Measurements from ENCODE around the gene KRT8.
A peak's percentile ranks its signal among the peaks of the same experiment; 100 is the strongest.
"Not testable (repeated sequence)": the region's sequence is repeated elsewhere in the genome, so short reads cannot be mapped to it uniquely, and the experiment has no call there.

KRT8 gene

DNA sequence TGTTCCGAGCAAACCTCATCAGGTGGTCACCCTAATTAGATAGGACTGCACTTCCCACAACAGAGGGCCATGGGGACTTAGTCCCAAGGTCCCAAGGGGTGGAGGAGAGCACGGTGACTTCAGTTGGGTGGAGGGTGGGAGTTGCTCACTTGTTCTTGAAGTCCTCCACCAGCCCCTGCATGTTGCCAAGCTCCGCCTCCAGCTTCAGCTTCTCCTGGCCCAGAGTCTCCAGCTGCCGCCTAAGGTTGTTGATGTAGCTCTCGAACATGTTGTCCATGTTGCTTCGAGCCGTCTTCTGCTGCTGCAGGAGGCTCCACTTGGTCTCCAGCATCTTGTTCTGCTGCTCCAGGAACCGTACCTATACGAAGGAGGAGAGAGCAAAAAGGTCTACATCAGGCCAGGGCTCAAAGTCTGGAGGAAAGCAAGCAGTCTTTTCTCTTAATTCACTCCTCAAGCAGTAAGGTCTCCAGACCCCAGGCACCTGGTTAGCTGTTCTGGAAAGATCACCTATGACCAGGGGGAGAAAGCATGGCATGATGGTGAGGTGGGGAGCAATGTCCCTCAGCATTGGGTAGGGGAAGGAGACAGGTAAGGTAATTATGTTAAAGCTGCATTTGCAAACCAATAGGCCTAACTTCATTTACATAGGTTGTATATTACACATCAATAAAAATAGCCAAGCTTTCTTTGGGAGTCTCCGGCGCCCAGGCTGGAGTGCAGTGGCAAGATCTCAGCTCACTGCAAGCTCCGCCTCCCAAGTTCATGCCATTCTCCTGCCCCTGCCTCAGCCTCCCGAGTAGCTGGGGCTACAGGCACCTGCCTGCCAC, 2.9 kb downstream of the KRT8 start:
- DNase-seq (ENCODE audit: low read depth in 3 of 3), result no peak

DNA sequence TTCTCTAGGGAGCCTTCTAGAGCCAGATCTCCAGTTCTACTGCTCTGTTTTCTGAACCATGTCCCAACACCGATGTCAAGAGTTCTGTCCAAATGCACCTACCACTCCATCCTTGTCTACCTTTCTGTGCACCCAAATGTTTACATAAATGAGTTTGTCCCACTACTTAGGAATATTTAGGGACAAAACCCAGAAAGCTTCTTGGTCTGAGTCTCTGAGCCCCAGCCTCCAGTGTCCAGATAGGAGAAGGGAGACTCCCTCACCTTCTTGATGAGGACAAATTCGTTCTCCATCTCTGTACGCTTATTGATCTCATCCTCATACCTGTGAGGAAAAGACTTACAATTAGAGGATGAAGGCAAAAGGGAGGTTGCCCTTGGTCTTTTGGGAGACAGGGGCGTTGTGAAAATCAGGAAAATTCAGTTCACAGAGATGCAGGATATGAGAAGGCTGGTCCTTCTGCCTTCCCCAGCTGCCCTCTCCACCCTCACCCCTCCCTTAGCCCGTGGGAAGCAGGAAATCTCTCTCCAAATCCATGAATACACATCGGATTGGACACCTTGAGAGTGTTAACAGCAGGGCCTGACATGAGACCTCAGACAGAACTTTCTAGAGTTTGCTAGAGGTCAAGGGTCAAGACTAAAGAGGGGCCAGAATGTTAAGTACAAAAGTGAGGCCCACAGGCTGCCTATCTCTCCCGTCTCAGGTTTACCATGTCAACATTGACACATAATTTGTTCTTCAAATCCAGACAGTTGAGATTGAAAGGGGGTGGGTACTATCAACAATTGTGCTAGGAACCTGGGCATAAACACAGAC, 3.8 kb downstream of the KRT8 start:
- no peak for DNase-seq (ENCODE audit: low read depth in 3 of 3)

DNA sequence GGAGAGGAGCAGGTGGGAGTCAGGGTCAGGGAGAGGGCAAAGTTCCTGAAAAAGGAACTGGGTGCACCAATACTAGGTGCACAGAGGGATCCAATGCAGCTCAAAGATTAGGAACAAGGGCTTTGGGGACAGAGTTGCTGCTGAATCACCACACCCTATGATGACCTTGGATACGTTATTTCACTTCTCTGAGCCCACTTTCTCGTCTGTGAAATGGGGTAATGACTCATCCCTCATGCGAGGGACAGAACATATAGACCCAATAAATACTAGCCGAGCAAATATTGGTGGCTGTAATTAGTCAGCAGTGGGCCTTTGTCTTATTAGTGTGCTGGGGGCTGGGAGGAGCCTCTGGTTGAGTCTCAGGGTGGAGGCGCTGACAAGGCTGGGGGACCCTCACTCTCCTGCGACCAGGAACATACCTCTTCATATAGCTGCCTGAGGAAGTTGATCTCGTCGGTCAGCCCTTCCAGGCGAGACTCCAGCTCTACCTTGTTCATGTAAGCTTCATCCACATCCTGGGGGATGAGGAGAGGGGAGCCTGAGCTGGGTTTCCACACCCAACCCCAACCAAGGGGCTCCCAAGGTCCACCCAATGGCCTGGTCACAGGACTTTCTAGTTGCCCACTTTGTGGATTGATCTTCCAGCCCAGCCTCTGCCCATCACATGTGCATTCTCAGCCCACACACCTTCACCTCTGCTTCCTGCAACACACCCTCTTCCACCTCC, 4.5 kb downstream of the KRT8 start:
- no peak for DNase-seq (ENCODE audit: low read depth in 3 of 3)

DNA sequence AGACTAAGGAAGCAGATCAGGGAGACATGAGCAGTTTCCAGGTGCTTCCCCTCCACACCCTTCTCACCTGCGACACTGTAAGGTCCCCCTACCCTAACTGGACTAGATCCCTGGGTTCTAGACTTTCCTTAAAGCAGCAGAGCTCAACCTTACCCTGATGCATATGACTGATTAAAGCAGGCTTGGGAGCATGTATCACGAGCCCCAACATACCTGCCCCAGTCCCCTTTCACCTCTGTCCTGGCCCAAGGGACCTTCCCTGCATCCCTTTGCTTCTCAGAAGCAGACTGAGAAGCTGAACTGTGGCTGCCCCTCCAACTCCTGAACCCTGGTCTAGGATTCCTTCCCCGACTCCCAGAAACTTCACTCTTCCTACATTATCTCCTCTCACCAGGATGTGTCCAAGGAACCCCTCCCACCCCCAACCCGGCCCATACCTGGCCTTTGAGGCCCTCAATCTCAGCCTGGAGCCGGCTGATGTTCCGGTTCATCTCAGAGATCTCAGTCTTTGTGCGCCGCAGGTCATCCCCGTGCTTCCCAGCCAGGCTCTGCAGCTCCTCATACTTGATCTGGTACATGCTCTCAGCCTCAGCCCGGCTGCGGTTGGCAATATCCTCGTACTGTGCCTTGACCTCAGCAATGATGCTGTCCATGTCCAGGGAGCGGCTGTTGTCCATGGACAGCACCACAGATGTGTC, 5.4 kb downstream of the KRT8 start:
- DNase-seq (ENCODE audit: low read depth in 3 of 3), result no peak

DNA sequence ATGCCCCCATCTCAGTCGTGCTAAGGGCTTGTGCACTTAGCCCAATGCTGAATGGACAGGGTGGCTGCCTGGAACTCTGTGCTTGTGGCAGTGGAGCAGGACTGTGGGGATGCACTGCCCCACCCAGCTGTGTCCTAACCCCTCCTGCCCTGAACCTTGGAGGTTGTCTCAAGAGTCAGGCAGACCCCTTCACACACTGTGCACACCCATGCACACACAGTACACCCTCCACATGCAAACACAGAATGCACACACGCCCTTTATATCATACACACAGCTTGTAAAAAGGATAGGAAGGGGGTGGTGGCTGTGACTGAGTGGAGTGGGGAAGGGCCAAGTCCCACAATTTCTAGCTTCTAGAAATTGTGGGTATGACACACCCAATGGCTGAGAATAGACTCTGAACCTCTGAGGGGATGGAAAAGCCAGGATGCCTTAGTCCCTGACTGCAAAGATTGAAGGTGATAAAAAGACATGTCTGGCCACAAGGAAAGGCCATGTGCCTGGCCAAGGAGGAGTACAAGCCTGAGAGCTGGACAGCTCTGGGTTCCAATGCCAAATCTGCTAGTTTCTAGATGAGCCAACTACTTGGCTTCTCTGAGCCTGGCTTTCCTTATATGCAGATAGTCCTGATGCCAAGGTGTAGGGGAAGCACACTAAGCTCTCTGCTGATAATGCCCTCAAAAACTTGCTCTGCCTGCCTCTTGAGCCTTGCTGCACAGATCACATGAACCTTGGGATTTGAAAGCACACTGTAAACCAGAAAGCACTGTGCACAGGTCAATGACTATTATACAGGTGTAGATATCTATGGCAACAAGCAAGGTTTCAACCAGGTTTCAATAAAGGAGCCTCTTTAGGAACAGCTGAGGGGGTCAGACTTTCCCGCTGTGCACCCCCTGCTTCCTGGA, 8.4 kb downstream of the KRT8 start:
- DNase-seq (ENCODE audit: low read depth in 3 of 3), result no peak

DNA sequence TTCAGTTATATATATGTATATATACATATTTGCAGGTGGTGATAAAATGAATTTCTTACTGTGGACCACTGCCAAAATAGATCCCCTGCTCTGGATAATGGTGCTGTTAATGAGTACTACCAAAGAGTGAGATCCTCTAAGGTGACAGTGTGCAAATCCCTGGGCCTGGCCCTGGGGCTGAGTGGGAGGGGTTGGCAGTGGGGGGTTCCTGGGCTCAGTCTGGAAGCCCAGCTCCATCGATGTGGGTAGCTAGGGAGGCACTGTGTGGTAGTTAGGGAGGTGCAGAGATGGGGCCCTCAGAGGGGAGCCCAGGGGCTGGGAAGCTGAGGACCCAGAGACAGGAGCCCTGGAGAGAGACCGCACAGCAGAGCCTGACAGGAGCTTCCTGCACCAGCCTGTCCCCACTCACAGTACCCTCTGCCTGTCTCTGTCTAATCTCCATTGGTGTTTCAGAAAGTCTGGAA, 9.1 kb downstream of the KRT8 start:
- no peak for DNase-seq (ENCODE audit: low read depth in 3 of 3)

DNA sequence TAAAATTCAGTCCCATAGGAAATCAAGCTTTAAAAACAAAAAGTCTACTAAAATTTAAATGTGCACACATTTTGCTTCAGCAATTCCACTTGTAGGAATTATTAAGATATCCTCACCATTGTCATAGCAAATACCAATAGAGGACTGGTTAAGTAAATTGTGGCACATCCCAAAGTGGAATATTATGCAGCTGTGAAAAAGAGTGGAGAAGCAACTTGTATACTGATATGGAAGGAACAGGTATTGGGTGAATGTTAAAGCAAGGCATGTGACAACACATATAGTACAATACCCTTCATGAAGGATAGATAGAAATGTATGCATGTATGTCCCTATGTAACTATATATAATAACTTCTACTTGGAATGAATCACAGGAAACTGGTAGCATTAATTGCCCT, 11.9 kb downstream of the KRT8 start:
- DNase-seq (ENCODE audit: low read depth in 3 of 3), result no peak

DNA sequence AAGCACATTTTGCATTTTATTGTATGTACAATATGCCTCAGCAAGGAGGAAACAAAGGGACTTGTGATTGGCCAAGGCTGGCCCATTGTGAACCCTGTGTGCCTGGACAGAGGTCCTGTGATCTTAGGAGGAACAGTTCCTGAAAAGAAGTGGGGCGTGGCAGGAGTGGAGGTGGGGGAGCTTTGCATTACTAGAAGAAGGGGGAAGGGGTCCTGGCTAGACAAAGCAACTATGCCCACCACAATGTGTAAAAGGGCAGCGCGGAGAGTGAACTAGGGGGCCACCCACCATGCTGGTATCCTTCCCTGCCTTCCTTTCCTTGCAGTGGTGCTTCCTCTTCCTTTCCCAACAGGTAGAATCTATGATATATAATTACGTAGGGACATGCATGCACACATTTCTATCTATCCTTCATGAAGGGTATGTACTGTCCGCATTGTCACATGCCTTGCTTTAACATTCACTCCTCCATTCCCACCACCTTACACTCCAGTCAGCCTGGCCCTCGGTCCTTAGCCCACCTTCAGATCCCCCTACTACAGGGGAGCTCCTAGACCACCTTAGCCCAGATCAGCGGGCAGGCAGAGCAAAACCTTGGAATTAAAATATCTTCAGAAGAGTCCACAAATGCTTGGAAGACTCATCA, 12.5 kb downstream of the KRT8 start:
- DNase-seq (ENCODE audit: low read depth in 3 of 3), result no peak

DNA sequence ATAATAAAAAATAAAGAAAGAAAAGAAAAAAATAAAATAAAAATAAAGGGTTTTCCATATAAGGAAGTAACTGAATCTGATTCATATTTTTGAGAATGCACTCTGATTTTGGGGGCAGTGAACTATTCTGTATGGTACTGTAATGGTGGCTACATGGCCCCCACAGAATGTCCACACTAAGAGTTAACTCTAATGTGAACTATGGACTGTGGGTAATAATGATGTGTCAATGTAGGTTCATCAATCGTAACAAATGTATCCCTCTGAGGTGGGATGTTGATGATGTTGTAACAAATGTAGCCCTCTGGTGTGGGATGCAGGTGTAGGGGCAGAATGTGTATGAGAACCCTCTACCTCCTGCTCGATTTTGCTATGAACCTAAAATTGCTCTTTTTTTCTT, 13.8 kb downstream of the KRT8 start:
- no peak for DNase-seq (ENCODE audit: low read depth in 3 of 3)

DNA sequence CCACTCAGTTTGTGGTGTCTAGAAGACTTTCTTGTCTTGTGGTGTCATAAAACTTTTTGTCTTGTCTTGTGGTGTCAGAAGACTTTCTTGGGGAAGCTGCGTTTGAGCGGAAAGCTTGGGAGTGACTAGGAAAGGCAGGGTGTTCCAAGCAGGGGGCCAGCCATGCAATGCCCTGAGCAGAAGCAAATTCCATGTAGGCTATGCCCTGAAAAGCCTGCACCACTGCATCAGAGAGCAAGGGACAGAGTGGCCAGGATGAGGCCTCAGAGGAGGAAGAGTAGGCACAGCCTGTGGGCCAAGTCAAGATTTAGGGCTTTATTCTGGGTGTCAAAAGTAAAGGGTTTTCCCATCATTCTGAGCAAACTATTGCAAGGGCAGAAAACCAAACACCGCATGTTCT, 14.5 kb downstream of the KRT8 start:
- DNase-seq (ENCODE audit: low read depth in 3 of 3), result no peak

DNA sequence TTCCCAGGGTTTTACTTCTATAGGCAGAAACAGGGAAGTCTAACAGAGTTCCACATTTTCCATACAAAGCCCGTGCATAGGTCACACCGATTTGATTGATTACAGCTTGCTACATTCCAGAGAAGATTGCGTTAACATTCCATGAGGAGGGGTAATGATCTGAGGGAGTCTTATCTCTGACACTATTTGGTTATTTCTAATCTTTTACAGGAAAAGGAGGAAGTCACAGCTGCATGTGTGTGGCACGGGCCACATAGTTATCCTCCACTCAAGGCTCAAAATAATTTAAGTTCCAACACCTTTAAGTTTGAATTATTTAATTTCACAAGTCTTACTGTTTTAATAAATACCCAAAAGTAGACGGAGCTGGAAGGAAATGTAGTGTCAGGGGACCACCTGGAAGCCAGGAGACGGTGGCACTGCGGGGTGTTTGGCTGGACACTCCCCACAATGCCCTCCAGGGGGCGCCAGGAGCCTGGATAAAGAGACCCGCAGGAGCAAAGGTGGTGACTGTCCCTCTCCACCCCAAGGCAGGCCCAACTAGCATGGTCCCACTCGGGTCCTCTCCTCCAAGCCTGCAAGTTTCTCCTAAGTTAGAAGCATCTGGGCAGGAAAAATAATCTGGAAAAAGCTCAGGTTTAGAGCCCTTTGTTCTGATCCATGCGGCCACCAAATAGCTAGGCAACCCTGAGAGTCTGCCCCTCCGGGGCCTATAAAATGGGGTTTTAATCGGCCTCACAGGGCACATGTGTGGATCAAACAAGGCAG, 20.2 kb downstream of the KRT8 start:
- DNase-seq (ENCODE audit: low read depth in 3 of 3), result peak; percentile 65 to 75 (median 71)

DNA sequence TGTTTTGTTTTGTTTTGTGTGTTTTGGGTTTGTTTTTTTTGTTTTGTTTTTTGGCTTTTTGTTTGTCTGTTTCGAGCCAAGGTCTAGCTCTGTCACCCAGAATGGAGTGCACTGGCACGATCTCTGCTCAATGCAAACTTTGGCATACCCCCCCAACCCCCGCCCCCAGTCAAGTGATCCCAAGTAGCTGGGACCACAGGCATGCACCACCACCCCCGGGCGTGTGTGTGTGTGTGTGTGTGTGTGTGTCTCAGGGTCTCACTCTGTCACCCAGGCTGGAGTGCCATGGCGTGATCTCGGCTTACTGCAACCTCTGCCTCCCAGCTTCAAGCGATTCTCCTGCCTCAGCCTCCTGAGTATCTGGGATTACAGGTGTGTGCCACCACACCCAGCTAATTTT, 24.4 kb downstream of the KRT8 start:
- not testable (repeated sequence) for DNase-seq (ENCODE audit: low read depth in 3 of 3)

DNA sequence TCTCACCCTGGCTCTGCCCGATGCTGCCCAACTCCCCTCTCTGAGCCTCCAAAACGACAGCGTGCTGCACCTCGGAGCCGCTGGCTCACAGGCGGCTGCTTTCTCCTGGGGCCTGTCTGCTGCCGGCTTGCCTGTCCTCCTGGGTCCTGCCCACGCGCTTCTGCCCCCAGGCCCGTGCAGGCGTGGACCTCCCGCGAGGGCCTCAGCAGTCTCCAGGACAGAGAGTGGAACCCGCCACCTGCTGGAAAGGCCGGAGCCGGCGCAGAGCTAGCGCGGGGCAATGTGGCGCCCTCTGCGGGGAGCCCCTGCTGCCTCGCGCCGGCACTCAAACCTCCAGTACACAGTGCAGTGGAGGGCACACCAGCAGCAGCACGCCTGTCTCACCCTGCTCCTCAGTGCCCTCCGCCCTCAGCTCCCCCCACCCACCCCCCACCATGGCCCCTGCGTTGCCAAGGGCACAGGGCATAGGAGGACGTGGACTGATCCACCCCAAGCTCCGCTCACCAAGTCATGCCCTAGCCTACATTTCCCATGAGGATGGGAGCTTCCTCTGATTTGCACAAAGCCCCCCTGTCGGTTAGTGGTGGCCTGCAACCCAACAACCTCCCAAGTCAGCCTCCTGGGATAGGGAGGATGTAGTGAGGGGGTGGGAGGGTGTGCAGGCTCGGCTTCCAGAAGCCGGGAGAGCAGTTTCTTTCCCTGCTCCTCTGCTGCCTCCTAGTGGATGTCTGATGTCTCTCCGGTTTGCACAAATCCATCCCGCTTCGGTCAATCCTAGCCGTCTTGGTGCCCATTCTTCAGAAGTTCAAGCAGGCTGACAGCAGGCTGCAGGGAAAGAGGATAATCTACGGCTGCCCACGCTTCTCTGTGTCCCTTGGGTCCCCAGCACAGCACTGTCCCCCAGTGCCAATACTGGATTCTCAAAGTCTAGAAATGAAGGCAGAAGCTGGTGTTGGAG, 25.2 kb downstream of the KRT8 start:
- peak in 2 of 3 experiments; percentile 44 to 52 for DNase-seq (ENCODE audit: low read depth in 3 of 3)

DNA sequence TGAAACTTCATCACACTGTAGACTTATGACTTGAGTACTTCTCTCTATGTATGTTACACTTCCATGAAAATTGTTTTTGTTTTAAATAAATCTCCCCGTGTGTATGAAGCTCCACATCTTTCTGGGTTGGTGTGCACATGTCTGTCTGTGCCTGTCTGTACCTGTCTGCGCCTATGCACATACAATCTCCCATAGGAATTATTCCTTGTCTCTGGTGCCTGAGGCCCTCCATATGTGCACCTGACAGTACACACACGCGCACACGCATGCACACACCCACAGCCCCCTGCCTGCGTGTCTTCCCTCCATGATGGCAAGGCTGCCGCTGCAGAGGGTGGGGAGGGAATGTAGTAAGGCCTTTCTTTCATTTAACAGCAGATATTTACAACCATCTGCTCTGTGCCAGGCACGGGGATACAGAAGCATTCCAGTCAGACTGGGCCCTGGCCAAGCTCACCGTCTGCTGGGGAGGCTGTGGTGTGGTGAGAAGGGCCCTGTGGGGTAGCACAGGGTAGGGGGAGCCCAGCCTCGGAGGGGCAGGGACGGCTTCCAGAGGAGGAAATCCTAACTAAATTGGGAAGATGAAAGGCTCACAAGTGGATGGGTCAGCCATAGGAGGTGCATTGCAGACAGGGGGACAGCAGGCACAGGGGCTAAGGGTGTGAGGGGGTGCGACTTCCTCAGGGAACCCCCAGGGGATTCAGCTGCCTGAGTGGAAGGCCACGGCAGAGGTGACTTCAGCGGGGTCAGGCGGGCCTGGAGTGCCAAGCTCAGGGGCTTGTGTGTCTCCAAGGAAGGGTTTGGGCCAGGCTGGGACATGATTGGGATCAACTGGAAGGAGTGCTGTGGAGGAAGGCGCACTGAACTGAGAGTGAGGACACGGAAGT, 26.1 kb downstream of the KRT8 start:
- DNase-seq (ENCODE audit: low read depth in 3 of 3), result no peak

DNA sequence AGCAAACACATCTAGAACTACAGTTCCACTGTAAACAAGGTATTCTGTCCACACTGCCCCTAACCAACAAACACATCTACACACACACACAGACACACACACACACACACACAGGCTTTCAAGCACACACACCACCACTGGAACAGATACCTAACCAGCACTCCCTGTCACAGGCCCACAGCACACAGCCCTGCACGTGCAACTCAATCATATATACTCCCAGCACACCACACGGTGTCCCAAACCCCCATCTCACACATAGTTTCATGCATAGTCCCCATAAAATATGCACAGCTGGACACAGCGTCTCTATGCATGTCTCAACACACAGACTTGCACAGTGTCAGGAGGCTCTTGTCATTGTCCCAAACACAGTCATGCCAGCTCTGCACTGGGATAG, 27.6 kb downstream of the KRT8 start:
- no peak for DNase-seq (ENCODE audit: low read depth in 3 of 3)

DNA sequence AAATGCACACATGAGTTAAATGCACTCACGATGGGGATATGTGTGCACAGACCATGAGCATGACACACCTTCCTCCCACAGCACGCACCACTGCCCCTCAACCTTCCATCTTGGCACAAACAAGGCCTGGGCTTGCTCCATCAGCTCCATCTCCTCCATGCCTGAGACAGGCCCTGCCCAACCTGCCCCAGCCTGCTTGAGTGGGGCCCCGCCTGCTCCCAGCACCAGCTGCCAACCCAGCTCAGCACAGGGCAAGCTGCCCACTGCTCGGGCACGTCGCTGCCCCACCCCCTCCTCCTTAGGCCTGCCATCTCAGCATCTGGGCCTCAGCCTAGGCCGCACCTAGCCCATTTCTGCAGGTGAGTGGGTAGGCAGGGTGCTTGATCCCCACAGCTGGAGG, 28.5 kb downstream of the KRT8 start:
- no peak for DNase-seq (ENCODE audit: low read depth in 3 of 3)

Data from stimulated activated CD4-positive, alpha-beta T cell treated with anti-CD3 and anti-CD28 coated beads, TNF-alpha, amount 100 ng/mL, for 4 hours (primary cell).